Neural crest cell (in vitro differentiated cells): Measurements from ENCODE around the gene ECHDC1. TPM values are rescaled to one million over a fixed set of nuclear protein-coding genes. Genes with fewer than 3 reads are reported as not detected.

ENCODE experiments used
- DNase-seq: peaks from one replicate; pipeline ENCODE4 v3.0.0; 2021; ENCODE audit warnings: low read depth, mixed read lengths, low spot score
- H3K27ac Mint-ChIP-seq: one replicate; pipeline ENCODE4 v1.8.0; 2021; ENCODE audit warnings: mild to moderate bottlenecking, mixed read lengths; ENCODE audit not compliant: unreplicated experiment
- H3K27me3 Mint-ChIP-seq: 2 replicates; pipeline ENCODE4 v1.8.0; 2021; ENCODE audit warnings: low read depth, mild to moderate bottlenecking, mixed read lengths
- H3K36me3 Mint-ChIP-seq: 2 replicates; pipeline ENCODE4 v1.8.0; 2021; ENCODE audit warnings: low read depth, mild to moderate bottlenecking, mixed read lengths
- H3K4me1 Mint-ChIP-seq: 2 replicates; pipeline ENCODE4 v1.8.0; 2021; ENCODE audit warnings: mixed read lengths
- H3K4me3 Mint-ChIP-seq: one replicate; pipeline ENCODE4 v1.8.0; 2021; ENCODE audit warnings: mild to moderate bottlenecking, mixed read lengths
- H3K9me3 Mint-ChIP-seq: 2 replicates; pipeline ENCODE4 v1.8.0; 2021; ENCODE audit warnings: mixed read lengths
- CTCF ChIP-seq: fragments of 200-600 bp; sonication (generic); conservative IDR thresholded peaks from 2 replicates; pipeline ENCODE4 v1.5.0; 2021; ENCODE audit warnings: antibody characterized with exemption, mild to moderate bottlenecking
- total RNA-seq: library from RNA; stranded (reverse); gene quantifications from 2 replicates; pipeline ENCODE4 v1.2.1, GENCODE V29; 2021

ECHDC1 gene
- total RNA-seq, 1 donor from 2014 or later = 59.2 TPM

DNA sequence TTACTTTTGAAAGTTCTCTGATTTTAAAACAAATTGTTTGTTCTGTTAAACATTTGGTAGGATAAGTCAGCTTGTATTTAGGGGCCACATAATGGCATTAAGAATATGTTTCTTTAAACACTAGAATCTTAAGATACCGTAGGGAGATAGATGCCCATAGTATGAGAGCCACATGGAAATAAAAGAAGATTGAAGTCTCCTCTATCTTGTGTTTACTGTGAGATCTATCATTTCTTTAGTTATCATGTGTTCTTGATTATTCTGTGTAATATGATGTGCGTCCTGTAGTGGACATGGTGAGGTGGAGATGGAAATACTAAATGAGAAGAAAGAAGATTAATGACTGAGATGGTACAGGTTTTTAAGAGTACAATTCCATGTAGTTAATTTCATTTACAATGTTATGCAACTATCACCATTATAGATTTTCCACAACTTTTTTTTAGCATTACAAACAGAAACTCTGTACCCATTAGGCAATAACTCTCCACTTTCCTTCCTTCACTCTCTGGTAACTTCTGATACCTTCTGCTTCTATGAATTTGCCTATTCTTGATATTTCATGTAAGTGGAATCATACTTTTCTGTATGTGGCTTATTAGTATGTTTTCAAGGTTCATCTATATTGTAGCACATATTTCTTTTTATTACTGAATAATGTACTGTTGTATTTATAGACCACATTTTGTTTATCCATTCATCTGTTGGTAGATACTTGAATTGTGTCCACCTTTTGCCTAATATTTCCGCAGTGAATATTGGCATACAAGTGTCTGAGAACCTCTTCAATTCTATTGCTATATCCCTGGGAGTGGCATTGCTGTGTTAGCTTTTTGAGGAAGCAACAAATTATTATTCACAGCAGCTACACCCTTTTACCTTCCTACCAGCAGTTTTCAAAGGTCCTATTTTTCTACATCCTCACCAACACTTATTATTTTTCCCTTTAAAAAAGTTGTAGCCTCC is 65.2 kb downstream of the ECHDC1 start:
- Mint-ChIP-seq H3K27ac (no peak overlapping the region), H3K9me3 (no peaks in the 10 kb centered on the region), H3K4me1 (peaks cover 13% of the 10 kb centered on the region), H3K36me3 (peaks cover 9% of the 10 kb centered on the region), H3K4me3 (no peak overlapping the region), H3K27me3 (no peaks in the 10 kb centered on the region)
- DNase-seq = no peak
- TF ChIP-seq CTCF = no peak

DNA sequence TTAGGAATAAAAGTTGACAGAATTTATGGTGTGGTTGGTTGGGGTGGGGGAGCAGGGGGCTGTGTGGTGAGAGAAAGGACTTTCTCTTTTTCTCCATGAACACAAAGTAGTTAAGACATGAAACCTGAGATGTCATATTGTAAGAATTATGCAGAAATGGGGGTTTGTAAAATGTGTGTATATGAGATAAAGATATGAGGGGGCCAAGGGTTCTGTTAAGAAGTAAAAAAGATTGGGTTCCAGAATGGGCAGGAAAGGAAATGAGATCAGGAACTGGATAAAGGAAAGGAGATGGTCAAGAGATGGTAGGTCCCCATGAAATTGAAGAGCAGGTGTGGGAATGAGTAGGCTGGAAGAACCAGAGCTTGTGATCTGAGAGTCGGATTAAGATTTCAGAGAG is 67.1 kb downstream of the ECHDC1 start:
- Mint-ChIP-seq H3K27me3 (no peaks in the 10 kb centered on the region), H3K27ac (no peak overlapping the region), H3K36me3 (no peaks in the 10 kb centered on the region), H3K4me3 (no peak overlapping the region), H3K9me3 (no peaks in the 10 kb centered on the region), H3K4me1 (peaks cover 20% of the 10 kb centered on the region)
- TF ChIP-seq CTCF = no peak
- DNase-seq = no peak

GRCh38 chr6:127273499-127273898 is 69.9 kb downstream of the ECHDC1 start:
- Mint-ChIP-seq H3K4me3 (no peak overlapping the region), H3K27ac (no peak overlapping the region), H3K9me3 (no peaks in the 10 kb centered on the region), H3K27me3 (no peaks in the 10 kb centered on the region), H3K4me1 (peaks cover 40% of the 10 kb centered on the region), H3K36me3 (peaks cover 2% of the 10 kb centered on the region)
- TF ChIP-seq CTCF = no peak
- no peak for DNase-seq

- DNase-seq = no peak
- H3K27ac Mint-ChIP-seq = no peak overlapping the region
- H3K4me3 Mint-ChIP-seq = no peak overlapping the region
- H3K36me3 Mint-ChIP-seq = peaks cover 2% of the 10 kb centered on the region
- H3K27me3 Mint-ChIP-seq = no peaks in the 10 kb centered on the region
- no peak for TF ChIP-seq CTCF
- H3K4me1 Mint-ChIP-seq = peaks cover 45% of the 10 kb centered on the region
- no peaks in the 10 kb centered on the region for H3K9me3 Mint-ChIP-seq
Measured at GRCh38 chr6:127272576-127272975, 70.8 kb downstream of the ECHDC1 start.

GRCh38 chr6:127267646-127268625 is 75.5 kb downstream of the ECHDC1 start:
- H3K4me3 Mint-ChIP-seq = peak overlapping the region; percentile 94
- no peak for DNase-seq
- peak overlapping the region; percentile 99 for H3K27ac Mint-ChIP-seq
- TF ChIP-seq CTCF = no peak
- peaks cover 2% of the 10 kb centered on the region for H3K36me3 Mint-ChIP-seq
- H3K9me3 Mint-ChIP-seq = no peaks in the 10 kb centered on the region
- peaks cover 41% of the 10 kb centered on the region for H3K4me1 Mint-ChIP-seq
- no peaks in the 10 kb centered on the region for H3K27me3 Mint-ChIP-seq
